GM12892 (cell line): Measurements from ENCODE around the gene LAIR2.

Source experiments
- POLR2A ChIP-seq: IDR thresholded peaks from 2 replicates; pipeline ENCODE4 v1.6.1; 2011; ENCODE audit warnings: low read depth, low read length, control low read depth
- POLR2AphosphoS5 ChIP-seq: IDR thresholded peaks from 2 replicates; pipeline ENCODE4 v1.6.1; 2011; ENCODE audit warnings: low read depth, low read length, control low read depth
- TAF1 ChIP-seq: IDR thresholded peaks from 2 replicates; pipeline ENCODE4 v1.6.1; 2011; ENCODE audit warnings: low read depth, mild to moderate bottlenecking, control low read depth, low read length, borderline replicate concordance

DNA sequence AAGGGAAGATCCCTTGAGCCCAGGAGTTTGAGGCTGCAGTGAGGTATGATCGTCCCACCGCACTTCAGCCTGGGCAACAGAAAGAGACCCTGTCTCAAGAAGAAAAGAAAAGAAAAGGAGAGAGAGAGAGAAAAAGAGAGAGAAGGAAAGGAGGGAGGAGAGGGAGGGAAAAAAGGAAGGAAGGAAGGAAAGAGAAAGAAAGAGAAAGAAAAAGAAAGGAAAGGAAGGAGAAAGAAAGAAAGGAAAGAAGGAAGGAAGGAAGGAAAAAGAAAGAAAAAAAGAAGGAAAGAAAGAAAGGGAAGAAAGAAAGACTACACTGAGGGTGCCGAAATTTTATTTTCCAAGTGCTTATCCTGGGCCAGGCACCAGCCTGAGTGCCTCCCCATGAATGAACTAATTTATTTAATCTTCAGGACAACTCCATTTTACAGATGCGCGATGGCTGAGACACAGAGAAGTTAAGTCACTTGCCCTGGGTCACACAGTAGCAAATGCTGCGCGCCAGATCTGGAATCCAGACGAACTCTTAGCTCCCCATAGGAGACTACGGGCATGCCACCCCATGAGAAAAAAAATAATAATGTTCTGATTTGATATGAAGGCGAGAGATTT, 32.2 kb upstream of the LAIR2 start:
- TF ChIP-seq TAF1: no peak
- no peak for TF ChIP-seq POLR2A
- TF ChIP-seq POLR2AphosphoS5: no peak
